GM12878 (cell line): ENCODE results near the gene AKAP13. TPM values are rescaled to one million over a fixed set of nuclear protein-coding genes. Genes with fewer than 3 reads are reported as not detected.
"Not testable (repeated sequence)": the region's sequence is repeated elsewhere in the genome, so short reads cannot be mapped to it uniquely, and the experiment has no call there.

Experiments used
- ATAC-seq: fragments of 200-7000 bp; cut with Tn5 transposase; 3 replicates; pipeline ENCODE4 v1.9.1; 2020; ENCODE audit warnings: mild to moderate bottlenecking, moderate library complexity
- BruUV-seq: library from RNA; stranded (reverse); fragments of 400-500 nt; replicated peaks from 2 replicates; lab custom pipeline; 2021; lab: Mats Ljungman, UMichigan
- CTCF ChIA-PET: fragments of 300-600 bp; sonication (Branson Sonifier 250); formaldehyde crosslinking; extraction: SDS; loops from one replicate; lab custom pipeline; 2021; ENCODE audit warnings: inconsistent platforms; lab: Yijun Ruan, JAX
- POLR2A ChIA-PET: fragments of 350-600 bp; formaldehyde crosslinking; extraction: SDS; loops from one replicate; lab custom pipeline; 2021; ENCODE audit warnings: inconsistent platforms; lab: Charles Lee
- RAD21 ChIA-PET: fragments of 300-600 bp; sonication (Branson Sonifier 250); formaldehyde crosslinking; loops from one replicate; lab custom pipeline; 2023; ENCODE audit warnings: antibody characterized with exemption; ENCODE audit not compliant: unreplicated experiment; lab: Charles Lee
- SMC1A ChIA-PET: fragments of 300-600 bp; sonication (Branson Sonifier 250); formaldehyde crosslinking; loops from one replicate; lab custom pipeline; 2023; ENCODE audit not compliant: unreplicated experiment, uncharacterized antibody; lab: Charles Lee
- DNase-seq: peaks from one replicate; pipeline ENCODE4 v3.0.0-alpha.2; 2011; ENCODE audit warnings: low read depth, low spot score
- FAIRE-seq: peaks from 3 replicates; lab custom pipeline; 2011; peaks lifted over from hg19 to GRCh38; lab: Jason Lieb, UNC
- H2AFZ ChIP-seq: 2 replicates; pipeline ENCODE4 v1.6.0; 2011; ENCODE audit warnings: low read depth, low read length, control low read depth; ENCODE audit not compliant: control insufficient read depth
- H3K27ac ChIP-seq: 2 replicates; pipeline ENCODE4 v1.5.1; 2011; ENCODE audit warnings: control low read depth; ENCODE audit not compliant: control insufficient read depth, insufficient read depth
- H3K27me3 ChIP-seq, 2 experiments: replicated peaks in 1 of 2; 2 replicates each; pipeline versions ENCODE4 v1.6.0 to v1.6.1; 2011; ENCODE audit warnings: low read length in 1 of 2; ENCODE audit not compliant: control insufficient read depth in 2 of 2, insufficient read depth in 2 of 2
- H3K36me3 ChIP-seq, 2 experiments: 2 replicates each; pipeline ENCODE4 v1.5.1; 2011; ENCODE audit warnings: low read length in 1 of 2; ENCODE audit not compliant: control insufficient read depth in 2 of 2, insufficient read depth in 2 of 2
- H3K4me1 ChIP-seq: 2 replicates; pipeline ENCODE4 v1.6.1; 2011; ENCODE audit warnings: mild to moderate bottlenecking, low read length, moderate library complexity, mixed read lengths; ENCODE audit not compliant: control insufficient read depth, insufficient read depth
- H3K4me2 ChIP-seq: 2 replicates; pipeline ENCODE4 v1.6.0; 2011; ENCODE audit warnings: control low read depth; ENCODE audit not compliant: control insufficient read depth, insufficient read depth
- H3K4me3 ChIP-seq: fragments of 200-600 bp; sonication (generic); 2 replicates; pipeline ENCODE4 v1.5.1; 2016
- H3K79me2 ChIP-seq: 2 replicates; pipeline ENCODE4 v1.6.0; 2011; ENCODE audit warnings: low read length; ENCODE audit not compliant: control insufficient read depth, insufficient read depth
- H3K9ac ChIP-seq: 2 replicates; pipeline ENCODE4 v1.8.0; 2011; ENCODE audit warnings: low read length, control low read depth, mixed read lengths; ENCODE audit not compliant: control insufficient read depth, insufficient read depth
- H3K9me3 ChIP-seq: replicated peaks from 3 replicates; pipeline ENCODE4 v1.5.1; 2011; ENCODE audit warnings: mild to moderate bottlenecking, low read length; ENCODE audit not compliant: control insufficient read depth, insufficient read depth
- H4K20me1 ChIP-seq: 2 replicates; pipeline ENCODE4 v1.6.0; 2011; ENCODE audit not compliant: control insufficient read depth, insufficient read depth
- WGBS: methylation state at CpG from one replicate; pipeline ENCODE4 v1.1.6; 2016; ENCODE audit warnings: low lambda C conversion rate; ENCODE audit not compliant: insufficient replicate concordance, insufficient coverage; ENCODE audit errors: missing lambda C conversion rate; 5-methylcytosine and 5-hydroxymethylcytosine counted together
- in situ Hi-C: fragments of 300-500 bp; cut with MboI; formaldehyde crosslinking; loops from 9 replicates; pipeline ENCODE4 v1.14.3; 2018; ENCODE audit warnings: mixed read lengths
- intact Hi-C: fragments of 100-400 bp; cut with micrococcal nuclease; formaldehyde crosslinking; loops from one replicate; pipeline ENCODE4 v1.14.2; 2022; ENCODE audit not compliant: unreplicated experiment
- polyA plus RNA-seq, 11 experiments: library from polyadenylated mRNA; depleted of rRNA in 4 of 11; unstranded in 6 of 11; stranded (reverse) in 5 of 11; fragments of >200 nt; fragmentation: Nextera tagmentation in 4 of 11; fragmentation: Illumina TruSeq in 1 of 11; extraction: Ambion mirVana in 4 of 11; extraction: Trizol in 1 of 11; gene quantifications; 1 replicate in 1 of 11; 2 replicates in 10 of 11; pipeline versions ENCODE4 v1.2.1 to v1.2.3, GENCODE V29; 2011 to 2016; ENCODE audit warnings: inconsistent platforms in 2 of 11, missing spikeins in 2 of 11, low read depth in 1 of 11
- total RNA-seq, 4 experiments: library from RNA; depleted of rRNA in 3 of 4; stranded (reverse); fragments of >200 nt in 3 of 4; fragmentation: Illumina TruSeq in 1 of 4; extraction: Trizol in 1 of 4; gene quantifications; 2 replicates each; pipeline versions ENCODE4 v1.2.1 to v1.2.3, GENCODE V29; 2013 to 2021

Gene AKAP13
- total and polyA plus RNA-seq, 10 of the 15 experiments (the other 5 are each of a cell fraction or from before 2014, with no cell fraction given), result 14.4 to 74.9 (median 55.1) TPM

- in situ Hi-C loops, H3K27ac ChIP-seq, H4K20me1 ChIP-seq, H3K9ac ChIP-seq, FAIRE-seq, ATAC-seq, H2AFZ ChIP-seq, H3K4me2 ChIP-seq, H3K4me3 ChIP-seq, DNase-seq, H3K36me3 ChIP-seq, H3K9me3 ChIP-seq, H3K27me3 ChIP-seq, BruUV-seq: not testable (repeated sequence)
- H3K4me1 ChIP-seq, result peaks cover 22% of the 10 kb centered on the region
- ChIA-PET CTCF (interaction anchor here (0.9 to 9.5 kb wide), 5 partner anchors 9 to 187 kb away, joined by 3 to 170 read pairs (median 4); no protein-coding TSS in a partner anchor), RAD21 (interaction anchor here (1.4 kb wide), 1 partner anchor 9 kb away, joined by 4 read pairs; no protein-coding TSS in a partner anchor), SMC1A (interaction anchor here (0.7 to 1.3 kb wide), 4 partner anchors 13 to 188 kb away, joined by 3 to 4 read pairs (median 3); no protein-coding TSS in a partner anchor), POLR2A (interaction anchor here (0.6 kb wide), 1 partner anchor 228 kb away, joined by 3 read pairs; no protein-coding TSS in a partner anchor)
- intact Hi-C loops, result loop anchor here (5.0 to 10.0 kb wide), 2 partner anchors 187 to 211 kb away; no protein-coding TSS in a partner anchor
- 94% methylated on average over 1 of the region's 1 CpG for whole genome bisulfite sequencing
- peaks cover 34% of the 10 kb centered on the region for H3K79me2 ChIP-seq
Observed at GRCh38 chr15:85483955-85484354, 103.6 kb downstream of the AKAP13 start.

DNA sequence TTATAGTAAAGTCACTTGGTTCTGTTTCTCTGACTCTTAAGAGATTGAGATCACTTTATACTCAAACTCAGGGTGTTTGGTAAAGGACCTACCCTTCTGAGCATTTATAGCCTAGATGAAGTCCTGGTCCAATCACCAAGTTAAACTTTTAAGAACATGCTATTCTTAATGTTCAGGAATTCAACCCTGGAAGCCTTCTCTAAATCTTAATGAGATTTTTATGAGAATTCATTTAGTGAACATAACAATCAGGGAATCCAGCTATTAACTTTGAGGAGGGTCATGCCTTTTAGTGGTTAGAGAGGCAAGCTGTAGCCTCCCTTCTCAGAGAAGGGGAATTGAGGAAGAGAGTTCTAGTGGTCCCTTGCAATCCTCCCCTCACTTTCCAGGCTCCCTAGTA lies 104.5 kb downstream of the AKAP13 start:
- H2AFZ ChIP-seq, BruUV-seq, H3K27ac ChIP-seq, H3K4me3 ChIP-seq, in situ Hi-C loops, POLR2A ChIA-PET, H3K27me3 ChIP-seq, FAIRE-seq, H4K20me1 ChIP-seq, H3K36me3 ChIP-seq, ATAC-seq, H3K9ac ChIP-seq, DNase-seq, H3K4me2 ChIP-seq, H3K9me3 ChIP-seq: not testable (repeated sequence)
- intact Hi-C loops, result loop anchor here (5.0 to 10.0 kb wide), 4 partner anchors 153 to 227 kb away; no protein-coding TSS in a partner anchor
- RAD21 ChIA-PET, result interaction anchor here (1.0 to 7.1 kb wide), 7 partner anchors 12 to 190 kb away, joined by 3 to 75 read pairs (median 3); no protein-coding TSS in a partner anchor
- peaks cover 32% of the 10 kb centered on the region for H3K4me1 ChIP-seq
- peaks cover 27% of the 10 kb centered on the region for H3K79me2 ChIP-seq
- CTCF ChIA-PET, result interaction anchor here (0.6 to 9.5 kb wide), 15 partner anchors 9 to 245 kb away, joined by 3 to 170 read pairs (median 4); no protein-coding TSS in a partner anchor
- SMC1A ChIA-PET, result interaction anchor here (0.7 to 7.5 kb wide), 11 partner anchors 10 to 356 kb away, joined by 3 to 147 read pairs (median 3); no protein-coding TSS in a partner anchor
